HG02571 (cell line): ENCODE measurements around the gene ATP5PB.

Experiments used
- ATAC-seq: cut with Tn5 transposase; IDR thresholded peaks from one replicate; pipeline ENCODE4 v1.9.1; 2021; ENCODE audit warnings: mild to moderate bottlenecking, moderate library complexity; ENCODE audit not compliant: unreplicated experiment

The ATP5PB gene

DNA sequence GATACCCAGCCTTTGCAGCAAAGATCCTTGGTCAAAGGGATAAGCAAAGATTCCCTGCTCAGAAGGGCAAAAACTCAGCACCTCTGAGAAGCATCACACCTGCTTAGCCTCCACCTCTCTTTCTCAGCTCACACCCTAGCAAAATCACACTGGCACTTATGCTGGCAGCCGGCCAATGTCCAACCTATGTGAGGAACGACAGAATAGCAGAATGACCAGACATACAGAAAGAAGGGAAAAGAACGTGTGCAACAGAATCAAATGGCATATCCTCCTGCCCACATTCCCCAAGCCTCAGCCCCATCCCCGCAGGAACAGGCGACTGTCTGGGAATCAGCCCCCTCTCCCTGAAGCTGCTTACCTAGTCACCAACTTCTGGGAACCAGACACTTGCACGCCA, 54.8 kb downstream of the ATP5PB start:
- no peak for ATAC-seq

DNA sequence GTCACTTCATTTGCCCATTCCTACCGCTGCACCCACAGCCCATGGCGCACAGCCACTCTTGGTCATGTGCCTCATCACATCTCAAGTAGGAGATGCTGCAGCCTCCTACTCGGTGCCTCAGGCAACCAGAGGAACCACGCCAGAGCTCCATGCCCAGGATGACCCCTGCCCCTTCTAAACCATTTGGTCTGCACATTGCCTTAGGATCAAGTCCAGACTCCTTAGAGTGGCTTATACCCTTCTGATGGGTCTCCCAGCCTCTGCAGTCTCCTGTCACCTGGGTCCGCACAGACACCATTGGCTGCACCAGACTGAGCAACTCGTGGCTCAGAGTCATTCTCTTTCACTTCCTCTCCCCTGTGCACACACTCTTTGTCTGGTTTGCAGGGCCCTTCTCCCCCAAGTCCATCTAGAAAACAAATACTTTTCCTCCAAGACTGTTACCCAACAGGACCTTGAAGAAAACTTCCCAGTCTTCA, 56.4 kb downstream of the ATP5PB start:
- peak; percentile 58 for ATAC-seq

DNA sequence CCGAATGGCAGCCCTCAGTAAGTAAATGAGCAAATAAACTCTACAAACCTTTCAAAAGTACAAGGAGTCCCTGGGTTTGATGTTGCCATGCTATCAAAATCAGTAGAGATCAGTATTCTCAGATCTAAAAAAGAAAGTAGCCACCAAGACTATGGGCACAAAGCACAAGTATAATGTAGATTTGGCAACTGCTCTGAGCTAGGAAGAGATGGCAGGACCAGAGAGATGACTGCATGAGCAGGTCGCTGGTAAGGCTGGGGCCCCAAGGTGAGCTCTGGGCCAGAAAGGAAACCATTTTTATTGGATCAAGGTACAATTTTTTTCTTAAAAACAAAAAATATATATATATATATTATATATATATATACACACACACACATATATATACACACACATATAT, 57.3 kb downstream of the ATP5PB start:
- ATAC-seq: no peak

DNA sequence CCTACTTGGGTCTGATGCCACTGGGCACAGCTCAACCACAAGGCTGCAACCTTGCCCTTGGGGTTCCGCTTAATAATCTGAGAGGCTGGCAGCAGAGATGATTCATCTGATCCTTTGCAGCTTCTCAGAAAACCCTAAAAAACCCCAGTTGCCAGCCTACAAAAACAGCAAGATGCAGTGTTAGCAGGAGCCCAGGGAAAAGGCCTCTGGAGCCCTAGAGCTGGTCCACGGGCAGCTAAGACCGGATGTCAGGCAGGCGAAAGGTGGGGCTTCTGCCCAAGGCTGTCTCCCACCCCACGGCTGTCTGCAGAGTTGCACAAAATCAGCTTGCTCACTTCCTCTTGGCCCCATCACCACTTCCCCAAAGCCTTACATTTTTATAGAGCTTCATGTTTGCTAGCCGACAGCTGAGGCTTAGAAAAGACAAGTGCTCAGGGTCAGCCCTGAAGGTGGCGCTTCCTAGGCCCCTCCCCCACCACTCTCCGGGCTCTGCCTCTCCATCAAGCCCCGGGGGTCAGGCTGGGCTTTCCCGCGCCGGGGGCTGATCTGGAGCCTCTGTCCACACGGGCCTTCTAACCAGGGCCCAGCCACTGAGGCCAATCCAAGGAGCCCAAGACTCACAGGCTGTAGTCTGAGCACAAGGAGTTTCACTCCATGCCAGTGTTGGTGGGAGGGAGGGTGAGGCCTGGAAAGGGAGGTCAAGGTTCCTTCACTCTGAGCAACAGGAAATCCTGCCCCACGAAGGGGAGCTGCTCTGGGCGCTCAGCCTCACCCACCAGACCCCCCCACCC, 58.3 kb downstream of the ATP5PB start:
- ATAC-seq: peak; percentile 35

DNA sequence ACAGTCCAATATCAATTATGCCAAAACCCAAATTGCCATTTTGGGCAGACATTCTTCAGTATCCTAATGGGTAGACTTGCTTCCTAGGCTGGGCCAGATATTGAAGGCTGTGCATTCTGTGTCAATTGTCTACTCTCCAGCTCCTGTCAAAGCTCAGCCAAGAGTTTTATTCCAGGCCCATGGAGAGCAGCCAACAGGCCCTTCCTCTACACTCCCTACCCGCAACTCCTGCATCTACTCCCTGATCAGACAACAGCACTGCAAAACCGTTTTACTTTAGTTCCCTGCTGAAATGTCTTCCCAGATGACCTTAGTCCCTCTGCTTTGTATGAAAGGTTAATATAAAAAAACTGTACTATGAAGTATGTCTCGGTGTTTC, 60.7 kb downstream of the ATP5PB start:
- ATAC-seq: no peak

DNA sequence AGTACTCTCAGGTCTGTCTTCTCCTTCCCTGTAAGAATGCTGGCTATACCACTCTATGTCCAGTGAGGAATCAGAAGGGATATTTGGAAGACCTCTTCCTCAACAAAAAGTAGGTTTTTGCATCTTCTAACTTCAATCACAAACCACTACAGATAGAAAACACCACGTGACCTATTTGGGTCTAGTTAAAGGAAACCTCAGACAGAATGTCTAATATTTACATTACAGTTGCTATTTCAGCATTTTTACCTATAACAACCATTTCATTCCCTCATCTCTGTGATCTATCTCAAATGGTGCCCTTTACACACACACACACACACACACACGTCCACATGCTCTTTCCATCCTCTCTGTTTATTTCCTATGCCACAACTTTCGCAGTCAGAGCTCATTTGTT, 62.1 kb downstream of the ATP5PB start:
- no peak for ATAC-seq
